ENCODE results near the gene FOXE1.

GRCh38 chr9:97842960-97843359, 10.1 kb upstream of the FOXE1 start:
- no peak for TF ChIP-seq CTCF (IDR thresholded peaks at IDR 0.05)
- no peak for TF ChIP-seq POLR2AphosphoS5 (IDR thresholded peaks at IDR 0.05)
